Measurements from ENCODE around the gene SOX21. TPM values are rescaled to one million over a fixed set of nuclear protein-coding genes. Genes with fewer than 3 reads are reported as not detected.

Gene SOX21
- total RNA-seq, 1 donor from 2014 or later, result not detected

DNA sequence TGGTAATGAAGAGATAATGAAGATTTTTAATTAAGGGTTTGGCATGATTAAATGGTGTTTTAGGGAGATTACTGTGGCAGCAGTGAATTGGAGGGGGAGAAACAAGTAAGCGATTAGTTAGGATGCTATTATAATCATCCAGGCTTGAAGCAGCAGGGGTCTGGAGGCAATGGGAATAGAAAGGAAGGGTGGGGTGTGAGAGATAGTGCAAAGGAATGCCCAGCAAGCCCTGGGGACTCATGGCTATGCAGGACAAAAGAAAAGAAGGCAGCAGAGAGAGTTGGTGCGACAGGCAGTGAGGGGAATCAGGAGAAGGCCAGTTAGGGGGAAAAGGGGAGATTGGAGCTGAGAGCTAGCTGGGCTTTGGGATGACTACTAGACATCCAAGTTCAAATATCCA, 34.5 kb downstream of the SOX21 start:
- ChIA-PET POLR2A (no interaction called here), CTCF (no interaction called here)
- no peaks in the 10 kb centered on the region for H3K36me3 Mint-ChIP-seq (ENCODE audit: low read depth)
- no peak overlapping the region for H3K27ac Mint-ChIP-seq
- no peaks in the 10 kb centered on the region for H3K4me1 Mint-ChIP-seq
- TF ChIP-seq, protein P1, sequence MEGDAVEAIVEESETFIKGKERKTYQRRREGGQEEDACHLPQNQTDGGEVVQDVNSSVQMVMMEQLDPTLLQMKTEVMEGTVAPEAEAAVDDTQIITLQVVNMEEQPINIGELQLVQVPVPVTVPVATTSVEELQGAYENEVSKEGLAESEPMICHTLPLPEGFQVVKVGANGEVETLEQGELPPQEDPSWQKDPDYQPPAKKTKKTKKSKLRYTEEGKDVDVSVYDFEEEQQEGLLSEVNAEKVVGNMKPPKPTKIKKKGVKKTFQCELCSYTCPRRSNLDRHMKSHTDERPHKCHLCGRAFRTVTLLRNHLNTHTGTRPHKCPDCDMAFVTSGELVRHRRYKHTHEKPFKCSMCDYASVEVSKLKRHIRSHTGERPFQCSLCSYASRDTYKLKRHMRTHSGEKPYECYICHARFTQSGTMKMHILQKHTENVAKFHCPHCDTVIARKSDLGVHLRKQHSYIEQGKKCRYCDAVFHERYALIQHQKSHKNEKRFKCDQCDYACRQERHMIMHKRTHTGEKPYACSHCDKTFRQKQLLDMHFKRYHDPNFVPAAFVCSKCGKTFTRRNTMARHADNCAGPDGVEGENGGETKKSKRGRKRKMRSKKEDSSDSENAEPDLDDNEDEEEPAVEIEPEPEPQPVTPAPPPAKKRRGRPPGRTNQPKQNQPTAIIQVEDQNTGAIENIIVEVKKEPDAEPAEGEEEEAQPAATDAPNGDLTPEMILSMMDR (IDR thresholded peaks at IDR 0.05), result no peak
- no peaks in the 10 kb centered on the region for H3K9me3 Mint-ChIP-seq
- DNase-seq (no peak), ATAC-seq (ENCODE audit: low read depth) (no peak)
- no peak overlapping the region for H3K4me3 Mint-ChIP-seq
- H3K27me3 Mint-ChIP-seq, result peaks cover 22% of the 10 kb centered on the region
- intact Hi-C loops (cut with micrococcal nuclease), result loop anchor here (5.0 to 10.0 kb wide), 2 partner anchors 510 to 987 kb away; no protein-coding TSS in a partner anchor

DNA sequence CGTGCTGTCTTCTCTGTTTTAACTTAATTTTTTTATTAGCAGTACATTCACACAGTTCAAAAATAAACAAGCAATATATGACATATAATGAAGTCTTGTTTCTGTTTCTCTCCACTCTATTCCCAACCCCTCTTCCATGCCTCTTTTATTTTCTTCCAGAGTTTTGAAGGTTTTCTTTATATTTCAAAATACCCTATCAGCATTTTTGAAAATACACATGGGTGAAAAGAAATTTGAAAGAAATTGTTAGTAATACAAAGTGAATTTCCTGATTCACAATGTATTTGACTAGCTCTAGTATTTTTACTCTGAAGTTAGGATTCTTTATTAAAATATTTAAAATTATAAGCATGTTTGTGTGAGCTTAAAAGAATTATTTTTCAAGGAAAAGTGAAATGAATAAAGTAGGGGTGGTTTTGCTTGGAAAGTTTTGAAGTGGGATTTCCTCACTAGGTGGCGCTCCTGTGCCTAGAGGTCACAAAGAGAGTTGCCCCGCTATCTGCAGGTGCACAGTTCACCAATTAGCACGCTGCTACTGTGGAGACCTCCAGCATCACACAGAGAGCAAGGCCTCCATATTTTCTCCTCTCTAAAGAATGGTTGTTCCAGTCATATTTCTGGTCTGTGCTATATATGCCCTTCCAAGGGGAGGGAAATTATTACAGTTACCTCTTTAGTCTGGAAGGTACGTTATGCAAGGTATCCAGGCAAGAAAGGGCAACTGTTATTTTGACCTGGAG, 37.6 kb downstream of the SOX21 start:
- Mint-ChIP-seq H3K27me3 (peaks cover 16% of the 10 kb centered on the region), H3K27ac (no peak overlapping the region), H3K9me3 (no peaks in the 10 kb centered on the region), H3K4me1 (no peaks in the 10 kb centered on the region), H3K36me3 (ENCODE audit: low read depth) (no peaks in the 10 kb centered on the region), H3K4me3 (no peak overlapping the region)
- DNase-seq, result no peak
- ChIA-PET CTCF (interaction anchor here (0.6 to 1.1 kb wide), 3 partner anchors 9 to 730 kb away, joined by 3 to 4 read pairs (median 4); no protein-coding TSS in a partner anchor), POLR2A (no interaction called here)
- TF ChIP-seq, protein P1 (IDR thresholded peaks at IDR 0.05), result peak; percentile 38
- intact Hi-C loops (cut with micrococcal nuclease), result loop anchor here (1.0 to 10.0 kb wide), 3 partner anchors 513 to 990 kb away; no protein-coding TSS in a partner anchor
- ATAC-seq (ENCODE audit: low read depth), result no peak

DNA sequence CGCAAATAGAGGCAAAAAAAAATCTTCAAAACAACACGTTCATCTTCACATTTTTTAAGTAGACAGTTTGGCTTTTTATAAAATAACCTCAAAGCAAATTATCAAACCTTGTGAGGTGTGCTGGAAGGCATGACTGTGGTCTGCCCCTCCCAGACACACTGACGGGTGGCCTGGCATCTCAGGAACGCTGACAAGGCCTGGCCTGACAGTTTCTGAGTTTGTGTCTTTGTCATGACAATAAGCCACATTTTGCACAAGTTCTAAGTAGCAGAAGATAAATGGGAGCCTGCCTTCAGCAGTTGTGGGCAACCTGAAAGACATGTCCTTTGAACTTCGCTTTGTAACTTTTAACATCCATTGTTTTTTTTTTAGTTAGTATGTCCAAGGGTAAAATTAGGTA, 38.5 kb downstream of the SOX21 start:
- Mint-ChIP-seq H3K4me3 (no peak overlapping the region), H3K9me3 (no peaks in the 10 kb centered on the region), H3K36me3 (ENCODE audit: low read depth) (no peaks in the 10 kb centered on the region), H3K27ac (no peak overlapping the region), H3K27me3 (peaks cover 14% of the 10 kb centered on the region), H3K4me1 (no peaks in the 10 kb centered on the region)
- TF ChIP-seq, protein P1 (IDR thresholded peaks at IDR 0.05), result no peak
- ATAC-seq (ENCODE audit: low read depth), result no peak
- intact Hi-C loops (cut with micrococcal nuclease), result loop anchor here (10.0 kb wide), 1 partner anchor 991 kb away; no protein-coding TSS in a partner anchor
- POLR2A ChIA-PET, result no interaction called here
- DNase-seq, result no peak
- CTCF ChIA-PET, result interaction anchor here (0.7 to 1.7 kb wide), 2 partner anchors 12 to 30 kb away, joined by 3 to 4 read pairs; no protein-coding TSS in a partner anchor

DNA sequence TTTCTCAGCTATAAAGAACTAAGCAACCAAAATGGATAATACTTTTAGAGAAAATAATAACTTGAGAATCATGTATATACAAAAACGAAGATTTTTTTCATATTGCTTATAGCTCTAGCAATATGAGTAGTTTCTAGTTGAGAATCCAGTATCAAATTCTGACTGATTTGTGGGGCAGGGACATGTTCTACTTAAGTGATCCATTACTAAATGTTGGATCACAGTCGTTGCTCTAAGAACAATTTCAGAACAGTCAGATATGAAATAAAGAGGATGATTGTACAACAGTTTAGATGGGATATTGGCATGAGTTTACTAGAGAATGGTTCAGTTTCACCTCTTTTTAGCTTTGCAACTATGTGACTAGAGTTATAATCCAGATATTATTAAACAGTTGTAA, 39.9 kb downstream of the SOX21 start:
- no peak overlapping the region for H3K4me3 Mint-ChIP-seq
- H3K4me1 Mint-ChIP-seq, result no peaks in the 10 kb centered on the region
- ATAC-seq (ENCODE audit: low read depth), result no peak
- TF ChIP-seq, protein P1 (IDR thresholded peaks at IDR 0.05), result no peak
- CTCF ChIA-PET, result interaction anchor here (1.7 kb wide), 1 partner anchor 13 kb away, joined by 3 read pairs; no protein-coding TSS in a partner anchor
- H3K9me3 Mint-ChIP-seq, result peaks cover 2% of the 10 kb centered on the region
- POLR2A ChIA-PET, result no interaction called here
- intact Hi-C loops (cut with micrococcal nuclease), result loop anchor here (10.0 kb wide), 1 partner anchor 992 kb away; no protein-coding TSS in a partner anchor
- H3K27me3 Mint-ChIP-seq, result peaks cover 9% of the 10 kb centered on the region
- no peaks in the 10 kb centered on the region for H3K36me3 Mint-ChIP-seq (ENCODE audit: low read depth)
- H3K27ac Mint-ChIP-seq, result no peak overlapping the region
- no peak for DNase-seq

DNA sequence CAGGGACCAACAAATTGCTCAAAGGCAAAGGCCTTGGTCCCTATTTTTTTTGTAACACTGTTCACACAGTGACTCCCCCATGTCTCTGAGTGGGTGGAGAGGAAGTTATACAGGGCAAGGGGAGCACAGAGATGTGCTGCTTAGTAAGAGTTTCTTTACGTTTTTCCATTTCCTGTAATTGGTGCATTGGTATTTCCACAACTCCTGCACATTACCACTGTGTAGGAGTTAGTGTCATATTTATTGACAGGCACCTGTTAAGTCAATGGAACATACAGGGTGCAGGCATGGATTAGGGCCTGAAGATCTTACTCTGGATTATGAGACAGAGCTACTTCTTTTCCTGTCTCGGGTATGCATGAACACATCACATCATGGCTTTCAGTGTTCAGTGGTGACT, 45.2 kb downstream of the SOX21 start:
- Mint-ChIP-seq H3K36me3 (ENCODE audit: low read depth) (no peaks in the 10 kb centered on the region), H3K4me1 (no peaks in the 10 kb centered on the region), H3K27me3 (peaks cover 12% of the 10 kb centered on the region), H3K9me3 (peaks cover 2% of the 10 kb centered on the region), H3K4me3 (no peak overlapping the region), H3K27ac (no peak overlapping the region)
- TF ChIP-seq, protein P1 (IDR thresholded peaks at IDR 0.05), result no peak
- no peak for ATAC-seq (ENCODE audit: low read depth)
- ChIA-PET POLR2A (no interaction called here), CTCF (no interaction called here)
- no peak for DNase-seq
- intact Hi-C loops (cut with micrococcal nuclease), result no loop called here

Measured in activated B cell treated with CpG ODN at 0.5 μM for 24 hours (primary cell).